ENCODE data around the gene TRIM68.

Gene TRIM68

GRCh38 chr11:4607781-4608666, at the start of gene TRIM68:
Gene TRIM68 (minus strand): TSS chr11:4608231. CDS start chr11:4605504, 2,727 bp downstream.
- intact Hi-C loops (cut with DNase I), result loop anchor here (2.0 kb wide), 1 partner anchor 29 kb away; the partner anchor contains the start of gene OR51D1
- DNase-seq, result peak; percentile 94 to 100 (median 98)

DNA sequence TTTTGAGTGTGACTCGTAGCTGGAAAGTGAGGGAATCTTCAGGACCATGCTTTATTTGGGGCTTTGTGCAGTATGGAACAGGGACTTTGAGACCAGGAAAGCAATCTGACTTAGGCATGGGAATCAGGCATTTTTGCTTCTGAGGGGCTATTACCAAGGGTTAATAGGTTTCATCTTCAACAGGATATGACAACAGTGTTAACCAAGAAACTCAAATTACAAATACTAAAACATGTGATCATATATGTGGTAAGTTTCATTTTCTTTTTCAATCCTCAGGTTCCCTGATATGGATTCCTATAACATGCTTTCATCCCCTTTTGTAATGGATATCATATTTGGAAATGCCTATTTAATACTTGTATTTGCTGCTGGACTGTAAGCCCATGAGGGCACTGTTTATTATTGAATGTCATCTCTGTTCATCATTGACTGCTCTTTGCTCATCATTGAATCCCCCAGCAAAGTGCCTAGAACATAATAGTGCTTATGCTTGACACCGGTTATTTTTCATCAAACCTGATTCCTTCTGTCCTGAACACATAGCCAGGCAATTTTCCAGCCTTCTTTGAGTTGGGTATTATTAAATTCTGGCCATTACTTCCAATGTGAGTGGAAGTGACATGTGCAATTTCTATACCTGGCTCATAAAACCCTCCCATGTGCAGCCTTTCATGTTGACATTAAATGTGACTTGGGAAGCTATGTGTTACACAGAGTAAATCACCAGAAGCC, 46.8 kb upstream of the TRIM68 start:
- no peak for DNase-seq
- intact Hi-C loops (cut with DNase I), result no loop called here

GRCh38 chr11:4647766-4648165, 39.7 kb upstream of the TRIM68 start:
- DNase-seq, result no peak
- intact Hi-C loops (cut with DNase I), result loop anchor here (10.0 kb wide), 1 partner anchor 737 kb away; the partner anchor contains the start of gene OR51M1

DNA sequence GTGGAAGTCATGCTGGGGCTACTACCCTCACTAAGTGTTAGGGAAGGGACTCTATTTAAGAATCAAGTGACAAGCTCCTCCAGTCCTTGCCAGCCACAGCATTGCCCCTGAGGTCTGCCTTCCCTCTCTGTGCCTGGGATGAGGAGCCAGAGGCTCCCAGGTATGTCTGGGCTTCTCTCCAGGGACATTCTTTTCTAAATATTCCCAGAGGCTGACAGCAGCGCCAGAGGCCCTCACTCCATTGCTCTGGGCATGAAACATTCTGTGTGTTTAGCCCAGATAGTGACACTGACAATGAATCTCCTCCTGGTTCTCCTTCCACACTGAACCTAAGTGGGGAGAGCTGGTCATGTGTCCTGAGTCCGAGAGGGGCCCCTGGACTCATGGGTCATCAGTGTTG, 37.9 kb upstream of the TRIM68 start:
- DNase-seq, result no peak
- intact Hi-C loops (cut with DNase I), result loop anchor here (10.0 kb wide), 1 partner anchor 739 kb away; the partner anchor contains the start of gene OR51M1

DNA sequence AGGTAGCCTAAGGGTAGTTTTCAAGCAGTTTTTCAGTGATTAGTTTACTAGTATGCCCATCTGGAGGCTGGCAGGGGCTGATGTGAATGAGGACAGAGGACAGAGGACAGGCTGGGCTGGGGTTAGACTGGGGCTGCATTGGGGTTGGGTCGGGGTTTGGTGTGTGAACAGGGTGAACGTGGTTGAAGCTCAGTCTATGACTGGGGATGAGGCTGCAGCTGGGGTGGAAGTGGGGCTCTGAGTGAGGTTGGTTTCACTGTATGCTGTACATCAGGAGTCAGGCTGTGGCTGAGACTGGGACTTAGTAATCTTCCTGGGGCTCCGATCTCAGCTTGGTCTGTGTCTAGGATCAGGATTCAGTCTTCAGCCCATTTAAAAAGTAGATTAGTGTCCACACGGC, 36.2 kb upstream of the TRIM68 start:
- no peak for DNase-seq
- intact Hi-C loops (cut with DNase I), result loop anchor here (10.0 kb wide), 1 partner anchor 741 kb away; the partner anchor contains the start of gene OR51M1

- intact Hi-C loops (cut with DNase I), result loop anchor here (10.0 kb wide), 1 partner anchor 741 kb away; the partner anchor contains the start of gene OR51M1
- no peak for DNase-seq
Measured at GRCh38 chr11:4643682-4644081, 35.7 kb upstream of the TRIM68 start, which contains the start of gene OR51E1. Gene OR51E1 (plus strand): TSS chr11:4643982. CDS start chr11:4652527, 8,545 bp downstream.

DNA sequence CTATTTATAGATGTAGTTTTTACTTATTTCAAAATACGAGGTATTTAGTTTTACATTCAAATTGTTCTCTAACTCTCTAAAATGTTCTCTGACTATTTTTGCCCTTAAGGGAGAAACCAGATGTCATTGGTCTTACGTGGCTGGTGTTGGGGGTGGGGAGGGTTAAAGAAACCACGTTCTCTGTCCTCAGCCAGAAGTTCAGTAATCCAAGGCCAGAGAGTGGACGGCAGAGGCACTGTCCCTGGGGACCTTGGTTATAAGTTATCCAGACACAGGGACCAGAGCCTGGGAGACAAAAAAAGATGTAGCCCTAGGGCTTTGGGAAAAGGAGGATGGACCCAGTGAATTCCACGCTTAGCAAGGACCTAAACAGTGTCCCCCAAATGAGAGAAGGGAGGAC, 35.0 kb upstream of the TRIM68 start:
- intact Hi-C loops (cut with DNase I), result loop anchor here (10.0 kb wide), 1 partner anchor 742 kb away; the partner anchor contains the start of gene OR51M1
- no peak for DNase-seq

DNA sequence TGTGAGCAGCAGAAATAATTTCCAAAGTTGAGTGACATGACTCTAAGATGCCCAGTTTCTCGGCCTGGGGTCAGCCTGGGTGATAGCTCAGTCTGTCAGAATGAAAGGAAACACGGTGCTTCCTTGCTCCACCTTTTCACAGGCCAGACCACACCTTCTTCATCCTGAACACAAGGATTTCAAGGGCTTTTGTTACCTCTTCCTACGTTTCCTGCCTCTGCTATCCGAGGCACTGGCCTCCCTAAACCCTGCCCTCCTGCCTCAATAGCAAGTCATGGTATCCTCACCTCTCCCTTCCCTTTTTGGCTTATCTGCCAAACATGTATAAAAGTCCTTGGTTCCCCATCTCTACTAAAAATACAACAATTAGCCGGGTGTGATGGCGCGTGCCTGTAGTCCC, 34.0 kb upstream of the TRIM68 start:
- DNase-seq, result no peak
- intact Hi-C loops (cut with DNase I), result loop anchor here (10.0 kb wide), 1 partner anchor 743 kb away; the partner anchor contains the start of gene OR51M1

DNA sequence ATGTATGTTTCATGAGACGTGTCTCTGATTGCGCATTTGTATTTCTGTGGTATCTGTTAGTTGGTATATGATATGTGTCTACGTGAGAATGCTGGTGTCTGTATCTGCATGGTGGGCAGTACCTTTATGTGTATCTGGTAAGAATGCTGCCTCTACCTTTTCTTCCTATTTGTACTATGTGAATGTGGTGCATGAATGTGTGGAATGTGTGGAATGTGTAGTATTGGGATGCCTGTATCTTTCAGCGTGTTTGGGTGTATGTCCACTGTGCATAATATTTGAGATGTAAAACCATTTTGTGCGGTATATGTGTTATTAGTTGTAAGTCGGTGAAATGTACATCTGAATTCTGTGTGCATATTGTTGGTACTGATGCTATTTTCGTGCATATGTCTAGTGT, 33.5 kb upstream of the TRIM68 start:
- no peak for DNase-seq
- intact Hi-C loops (cut with DNase I), result loop anchor here (10.0 kb wide), 1 partner anchor 743 kb away; the partner anchor contains the start of gene OR51M1

DNA sequence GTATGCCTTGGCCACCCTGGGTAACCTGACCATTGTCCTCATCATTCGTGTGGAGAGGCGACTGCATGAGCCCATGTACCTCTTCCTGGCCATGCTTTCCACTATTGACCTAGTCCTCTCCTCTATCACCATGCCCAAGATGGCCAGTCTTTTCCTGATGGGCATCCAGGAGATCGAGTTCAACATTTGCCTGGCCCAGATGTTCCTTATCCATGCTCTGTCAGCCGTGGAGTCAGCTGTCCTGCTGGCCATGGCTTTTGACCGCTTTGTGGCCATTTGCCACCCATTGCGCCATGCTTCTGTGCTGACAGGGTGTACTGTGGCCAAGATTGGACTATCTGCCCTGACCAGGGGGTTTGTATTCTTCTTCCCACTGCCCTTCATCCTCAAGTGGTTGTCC, 31.9 kb upstream of the TRIM68 start:
- DNase-seq, result no peak
- intact Hi-C loops (cut with DNase I), result loop anchor here (5.0 to 10.0 kb wide), 3 partner anchors 362 to 1165 kb away; partner anchors contain the start of genes OR51M1 and OR52N2

DNA sequence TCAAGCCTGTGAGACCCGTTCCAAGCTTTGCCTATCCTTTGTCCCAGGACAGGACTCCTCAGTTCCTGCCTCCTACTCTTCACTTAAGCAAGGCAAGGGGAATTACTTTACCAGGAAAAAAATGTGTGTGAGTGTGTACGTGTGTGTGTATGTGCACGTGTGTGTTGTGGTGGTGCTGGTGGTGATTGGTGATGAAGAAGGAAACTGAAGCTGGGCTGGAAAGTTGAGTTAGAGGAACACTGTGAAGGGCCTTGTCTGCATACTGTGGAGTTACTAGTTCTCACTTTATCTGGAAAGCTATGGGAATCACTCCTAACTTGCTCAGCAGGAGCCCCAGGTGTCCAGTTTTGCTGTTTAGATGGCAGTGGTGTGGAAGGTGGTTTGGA, 29.6 kb upstream of the TRIM68 start:
- intact Hi-C loops (cut with DNase I), result loop anchor here (2.0 to 10.0 kb wide), 3 partner anchors 29 to 1167 kb away; partner anchors contain the start of genes OR52N2 and TRIM68
- no peak for DNase-seq

GRCh38 chr11:4636962-4637661, 29.1 kb upstream of the TRIM68 start, which contains the start of gene OR51D1:
Gene OR51D1 (plus strand): TSS chr11:4637477. CDS start chr11:4639791, 2,314 bp downstream.
- DNase-seq, result peak; percentile 45 to 95 (median 74)
- intact Hi-C loops (cut with DNase I), result loop anchor here (2.0 to 10.0 kb wide), 3 partner anchors 28 to 1168 kb away; partner anchors contain the start of genes OR52N2 and TRIM68

GRCh38 chr11:4636136-4636535, 28.1 kb upstream of the TRIM68 start:
- no peak for DNase-seq
- intact Hi-C loops (cut with DNase I), result loop anchor here (2.0 to 10.0 kb wide), 3 partner anchors 27 to 1169 kb away; partner anchors contain the start of genes OR52N2 and TRIM68

DNA sequence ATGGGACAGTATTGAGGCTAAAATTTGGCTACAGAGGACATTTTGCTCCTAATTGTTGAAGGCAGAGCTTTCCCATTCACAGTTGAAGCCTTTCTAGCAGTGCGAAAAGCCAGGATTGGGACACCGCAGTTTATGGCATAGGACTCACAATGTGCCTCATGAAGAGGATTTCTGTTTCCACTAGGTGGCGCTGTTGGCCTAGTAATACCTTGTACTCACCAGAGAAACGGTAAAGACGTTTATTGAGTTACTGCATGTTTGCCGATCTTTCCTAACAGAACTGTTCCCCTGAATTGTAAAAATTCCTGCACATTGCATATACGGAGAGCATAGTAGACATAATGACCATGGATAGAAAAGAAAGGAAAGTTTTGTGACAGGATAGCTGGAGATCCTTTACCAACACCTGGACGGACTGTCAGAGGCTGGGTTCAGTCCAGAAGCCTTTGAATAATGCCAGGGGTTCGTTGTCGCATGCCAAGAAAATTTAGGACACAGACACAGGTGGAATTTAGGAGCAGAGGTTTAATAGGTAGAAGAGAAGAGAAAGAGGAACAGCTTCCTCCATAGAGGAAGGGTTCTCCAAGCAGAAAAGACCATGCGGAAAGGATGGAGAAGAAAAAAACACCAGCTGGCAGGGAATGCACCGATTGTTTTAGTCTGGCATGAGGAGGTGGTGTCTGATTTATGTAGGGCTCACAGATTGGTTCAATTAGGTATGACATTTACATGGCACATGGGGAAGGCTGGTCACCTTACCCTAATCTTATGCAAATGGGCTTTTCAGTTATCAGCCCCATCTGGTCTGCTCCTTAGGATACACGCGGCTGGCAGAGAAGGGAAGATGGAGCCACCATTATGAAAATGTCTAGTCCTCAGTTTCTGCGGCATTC, 18.4 kb upstream of the TRIM68 start:
- DNase-seq, result peak in 4 of 10 donors; percentile 33 to 44 (median 40)

GRCh38 chr11:4619514-4619913, 11.5 kb upstream of the TRIM68 start:
- DNase-seq, result no peak
- intact Hi-C loops (cut with DNase I), result no loop called here

More for the DNA sequence above, 18.4 kb upstream of the TRIM68 start:
- intact Hi-C loops (cut with DNase I), result no loop called here

- no peak for DNase-seq
- intact Hi-C loops (cut with DNase I), result no loop called here
Measured at GRCh38 chr11:4615856-4616444, 7.9 kb upstream of the TRIM68 start.

DNA sequence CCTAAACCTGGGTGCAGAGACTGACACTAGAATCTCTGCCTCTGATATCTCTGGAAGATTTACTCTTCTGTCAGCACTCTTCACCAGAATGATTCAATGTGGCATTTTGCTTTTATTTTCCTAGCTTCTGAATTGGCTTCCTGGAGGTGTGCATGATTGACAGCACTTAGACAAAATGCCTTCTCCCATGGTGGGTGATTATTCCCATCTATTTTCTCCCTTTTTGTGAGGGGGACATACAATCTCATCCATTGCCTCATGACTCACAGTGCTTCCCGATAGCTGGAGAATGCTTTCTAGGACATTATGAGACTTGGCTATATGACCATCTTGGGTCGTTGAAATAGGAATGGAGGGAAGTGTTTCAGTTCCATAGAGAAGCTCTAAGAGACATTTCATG, 4.0 kb upstream of the TRIM68 start:
- intact Hi-C loops (cut with DNase I), result no loop called here
- no peak for DNase-seq

- no peak for DNase-seq
- intact Hi-C loops (cut with DNase I), result no loop called here
Measured at GRCh38 chr11:4610258-4610935, 2.4 kb upstream of the TRIM68 start.
